Mesodermal cell (in vitro differentiated cells): ENCODE results near the gene SPATS2L.

Experiments
- H3K27ac ChIP-seq: 2 replicates; pipeline ENCODE4 v1.7.0; 2013; ENCODE audit warnings: mild to moderate bottlenecking, low read depth, low read length, moderate library complexity; ENCODE audit not compliant: severe bottlenecking
- H3K36me3 ChIP-seq: 2 replicates; pipeline ENCODE4 v1.7.1; 2013; ENCODE audit warnings: mild to moderate bottlenecking, low read length, moderate library complexity; ENCODE audit not compliant: control insufficient read depth, insufficient read depth
- H3K4me1 ChIP-seq: one replicate; pipeline ENCODE4 v1.7.1; 2013; ENCODE audit warnings: mild to moderate bottlenecking, low read length; ENCODE audit not compliant: insufficient read depth, control insufficient read depth, poor library complexity, severe bottlenecking
- H3K4me3 ChIP-seq: 2 replicates; pipeline ENCODE4 v1.7.0; 2013; ENCODE audit warnings: low read length, control low read depth, mild to moderate bottlenecking; ENCODE audit not compliant: insufficient read depth, poor library complexity, severe bottlenecking; ENCODE audit errors: extremely low read depth
- H3K9me3 ChIP-seq: 2 replicates; pipeline ENCODE4 v1.7.1; 2013; ENCODE audit warnings: mild to moderate bottlenecking, low read length, moderate library complexity; ENCODE audit not compliant: control insufficient read depth
- WGBS, 2 experiments: methylation state at CpG; one replicate each; pipeline ENCODE4 v1.1.5; 2013; ENCODE audit warnings: missing lambda C conversion rate in 2 of 2; ENCODE audit not compliant: insufficient coverage in 2 of 2; 5-methylcytosine and 5-hydroxymethylcytosine counted together

The SPATS2L gene

DNA sequence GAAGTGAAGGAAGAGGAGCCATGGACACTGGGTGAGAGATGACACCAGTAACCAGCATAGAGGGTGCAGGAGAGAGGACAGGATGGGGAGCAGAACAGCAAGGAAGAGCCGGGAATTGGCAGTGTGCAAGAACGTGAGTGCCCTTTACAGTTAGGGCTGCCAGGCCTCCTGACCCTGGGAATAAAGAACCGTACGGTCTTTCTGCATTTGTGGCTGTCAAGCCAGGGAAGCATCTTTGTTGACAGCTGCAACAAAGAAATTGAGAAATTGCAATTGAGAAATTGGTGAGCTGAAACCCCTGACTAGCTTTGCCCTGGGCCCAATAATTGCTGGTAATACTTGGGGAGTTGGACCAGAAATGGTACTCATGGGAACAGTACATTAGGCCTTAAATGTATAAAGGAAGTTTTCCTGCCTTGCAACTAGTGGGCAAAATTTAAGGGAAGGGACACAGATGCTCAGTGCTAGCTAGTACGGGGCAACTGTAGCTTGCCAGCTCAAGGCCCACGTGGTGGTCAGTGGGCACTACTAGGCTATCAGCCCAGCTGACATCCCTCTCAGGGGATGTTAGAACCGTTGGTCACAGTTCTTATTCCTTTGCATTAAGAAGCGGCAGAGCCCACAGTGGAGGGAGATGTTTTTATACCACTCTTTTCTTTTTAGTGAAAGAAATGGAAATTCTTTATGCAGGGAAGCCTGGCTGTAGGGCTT, 146.8 kb downstream of the SPATS2L start:
- H3K27ac ChIP-seq = no peak overlapping the region
- WGBS, 2 experiments = 77 to 80% methylated on average over 5 to 7 of the region's 8 CpGs

DNA sequence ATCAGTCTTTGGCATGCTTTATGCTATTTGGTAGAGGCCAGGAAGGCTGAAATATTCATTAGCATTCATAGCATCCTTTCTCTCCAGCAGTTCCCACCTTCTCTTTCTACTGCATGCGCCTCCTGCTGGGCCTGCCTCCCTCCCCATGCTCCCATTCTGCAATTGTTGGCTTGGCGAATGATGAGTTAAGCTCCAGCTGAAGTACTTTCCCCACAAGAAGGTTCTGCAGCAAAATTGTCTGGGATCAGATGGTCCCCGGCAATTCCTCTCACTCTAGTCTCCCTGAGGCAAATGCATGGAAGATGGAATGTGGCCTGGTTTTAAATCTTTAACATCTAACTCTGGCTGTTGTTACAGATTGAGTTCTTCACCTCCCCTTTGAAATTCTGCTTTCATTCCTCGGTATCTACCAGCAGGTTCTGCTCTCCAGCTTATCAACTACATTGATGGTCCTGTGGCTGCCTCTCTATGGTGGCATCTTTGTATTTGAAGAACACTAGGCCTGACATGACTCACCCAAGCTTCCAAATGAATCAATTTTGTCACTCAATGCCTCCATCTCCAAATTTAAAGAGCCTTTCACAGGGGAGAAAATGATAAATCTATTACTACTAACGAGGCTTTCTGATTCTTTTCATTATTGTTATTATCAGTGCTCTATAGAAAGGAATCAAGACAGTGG, 147.5 kb downstream of the SPATS2L start:
- Histone ChIP-seq H3K4me1 (peaks cover 14% of the 10 kb centered on the region), H3K27ac (no peak overlapping the region), H3K9me3 (no peaks in the 10 kb centered on the region), H3K36me3 (peaks cover 64% of the 10 kb centered on the region), H3K4me3 (no peak overlapping the region)
- 100% methylated on average over 2 to 3 of the region's 5 CpGs for WGBS, 2 experiments

More for the DNA sequence above, 146.8 kb downstream of the SPATS2L start:
- Histone ChIP-seq H3K4me3 (no peak overlapping the region), H3K4me1 (peaks cover 14% of the 10 kb centered on the region), H3K9me3 (no peaks in the 10 kb centered on the region), H3K36me3 (peaks cover 70% of the 10 kb centered on the region)

DNA sequence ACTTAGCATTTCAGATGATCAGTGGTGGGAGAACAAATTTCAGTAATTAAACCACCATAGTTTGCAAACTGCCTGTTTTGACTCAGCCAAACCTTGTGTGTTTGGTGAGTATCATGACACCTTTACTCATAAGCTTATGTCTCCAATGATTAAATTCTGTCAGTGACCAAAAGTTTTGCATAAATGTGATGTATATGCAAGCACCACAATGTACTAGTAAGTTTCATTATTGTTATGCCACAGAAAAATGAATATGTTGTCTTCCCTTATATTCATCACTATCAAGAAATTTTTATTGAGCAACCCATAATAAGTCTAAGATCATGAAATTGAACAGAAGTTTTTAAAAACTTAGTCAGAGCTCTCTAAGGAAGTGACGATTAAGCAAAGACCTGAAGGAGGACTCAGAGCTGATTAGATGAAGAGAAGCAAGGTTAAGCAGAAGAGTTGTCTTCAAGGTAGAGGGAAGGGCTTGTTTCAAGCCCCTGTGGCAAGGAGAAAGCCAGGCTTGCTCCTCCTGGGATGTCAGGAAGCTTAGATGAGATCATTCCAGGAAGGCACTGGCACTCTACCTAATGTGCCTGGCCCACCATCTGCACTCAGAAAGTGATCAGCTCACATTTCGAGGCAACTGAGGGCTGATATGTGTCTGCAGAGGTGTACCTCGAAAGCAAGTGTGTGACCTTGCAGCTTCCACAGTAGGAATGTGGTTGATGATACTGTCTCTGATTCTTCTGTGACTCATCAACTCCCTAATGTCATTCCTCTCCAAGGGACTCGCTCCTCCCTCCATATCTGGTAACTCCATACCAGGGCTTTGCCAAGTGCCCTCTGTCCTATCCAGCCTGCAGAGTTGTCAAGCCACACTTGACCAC, 148.7 kb downstream of the SPATS2L start:
- Histone ChIP-seq H3K27ac (no peak overlapping the region), H3K4me3 (no peak overlapping the region), H3K9me3 (no peaks in the 10 kb centered on the region), H3K36me3 (peaks cover 63% of the 10 kb centered on the region), H3K4me1 (peaks cover 14% of the 10 kb centered on the region)
- WGBS, 2 experiments = 93 to 96% methylated on average over 3 of the region's 4 CpGs

DNA sequence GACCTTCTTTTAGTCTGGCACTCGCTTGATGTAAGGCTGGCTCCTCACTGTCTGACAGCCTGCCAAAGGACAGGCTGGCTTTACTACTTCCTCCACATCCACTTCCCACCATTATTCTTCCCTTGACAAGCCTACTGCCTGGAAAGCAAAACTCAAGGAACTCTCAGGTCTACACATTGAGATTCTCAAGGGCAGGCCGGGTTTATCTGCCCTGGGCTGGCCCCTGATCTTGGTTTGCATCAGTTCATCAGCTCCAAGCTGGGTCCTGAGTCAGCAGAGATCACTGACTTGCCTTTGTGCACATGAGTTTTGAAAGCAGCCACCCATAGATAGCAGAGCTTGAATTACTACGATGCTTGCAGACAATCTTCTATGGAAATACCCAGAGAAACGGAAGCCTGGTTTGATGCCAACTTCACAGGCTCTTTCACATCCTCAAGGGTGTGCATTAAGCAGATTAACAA, 149.5 kb downstream of the SPATS2L start:
- Histone ChIP-seq H3K27ac (peak overlapping the region; percentile 0), H3K4me1 (peaks cover 14% of the 10 kb centered on the region), H3K4me3 (no peak overlapping the region), H3K9me3 (no peaks in the 10 kb centered on the region), H3K36me3 (peaks cover 58% of the 10 kb centered on the region)
- WGBS, 2 experiments = 88 to 96% methylated on average over 3 to 4 of the region's 4 CpGs

DNA sequence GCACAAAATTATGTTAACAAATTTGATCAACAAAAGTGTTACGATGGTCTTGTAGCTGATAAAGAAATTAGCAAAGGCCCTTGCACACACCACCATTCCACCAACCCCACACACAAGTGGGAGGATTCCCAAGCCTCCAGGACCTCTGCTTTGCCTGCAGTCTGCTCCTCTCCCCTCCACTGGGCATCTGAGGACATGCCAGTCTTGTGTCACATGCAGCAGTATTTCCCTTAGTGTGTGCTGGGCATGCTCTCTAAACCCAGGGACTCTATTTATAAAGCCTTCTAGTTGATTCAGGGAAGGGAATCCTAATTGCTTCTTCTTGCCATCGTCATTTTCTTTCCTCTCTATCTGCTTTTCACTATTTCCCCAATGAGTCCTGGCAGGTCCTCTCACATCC, 150.1 kb downstream of the SPATS2L start:
- Histone ChIP-seq H3K27ac (no peak overlapping the region), H3K4me1 (peaks cover 14% of the 10 kb centered on the region), H3K9me3 (no peaks in the 10 kb centered on the region), H3K36me3 (peaks cover 56% of the 10 kb centered on the region), H3K4me3 (no peak overlapping the region)
- 56% methylated on average over 1 of the region's 2 CpGs; no CpG with 5 or more reads in 1 of the 2 experiments for WGBS, 2 experiments

DNA sequence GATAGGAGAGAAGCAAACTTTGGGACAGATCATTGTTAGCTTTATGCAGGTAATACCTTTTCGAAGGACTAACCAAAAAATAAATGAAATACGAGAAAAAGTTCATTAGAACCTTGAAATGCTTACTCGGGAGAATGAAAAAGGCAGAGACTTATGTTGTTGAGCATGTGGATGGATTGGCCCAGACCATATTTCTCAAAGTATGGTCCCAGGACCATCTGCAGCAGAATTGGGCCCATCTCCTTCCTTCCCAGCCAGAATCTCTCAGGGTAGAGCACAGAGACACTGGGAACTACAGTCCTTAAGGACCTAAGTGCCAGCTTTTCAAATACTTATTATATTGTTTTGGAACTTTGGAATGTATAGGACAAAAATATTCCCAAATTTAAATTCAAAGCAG, 152.6 kb downstream of the SPATS2L start:
- no peak overlapping the region for H3K4me3 ChIP-seq
- H3K9me3 ChIP-seq = no peaks in the 10 kb centered on the region
- 100% methylated on average over 2 to 3 of the region's 3 CpGs for WGBS, 2 experiments
- peaks cover 62% of the 10 kb centered on the region for H3K36me3 ChIP-seq
- peaks cover 11% of the 10 kb centered on the region for H3K4me1 ChIP-seq
- H3K27ac ChIP-seq = no peak overlapping the region

DNA sequence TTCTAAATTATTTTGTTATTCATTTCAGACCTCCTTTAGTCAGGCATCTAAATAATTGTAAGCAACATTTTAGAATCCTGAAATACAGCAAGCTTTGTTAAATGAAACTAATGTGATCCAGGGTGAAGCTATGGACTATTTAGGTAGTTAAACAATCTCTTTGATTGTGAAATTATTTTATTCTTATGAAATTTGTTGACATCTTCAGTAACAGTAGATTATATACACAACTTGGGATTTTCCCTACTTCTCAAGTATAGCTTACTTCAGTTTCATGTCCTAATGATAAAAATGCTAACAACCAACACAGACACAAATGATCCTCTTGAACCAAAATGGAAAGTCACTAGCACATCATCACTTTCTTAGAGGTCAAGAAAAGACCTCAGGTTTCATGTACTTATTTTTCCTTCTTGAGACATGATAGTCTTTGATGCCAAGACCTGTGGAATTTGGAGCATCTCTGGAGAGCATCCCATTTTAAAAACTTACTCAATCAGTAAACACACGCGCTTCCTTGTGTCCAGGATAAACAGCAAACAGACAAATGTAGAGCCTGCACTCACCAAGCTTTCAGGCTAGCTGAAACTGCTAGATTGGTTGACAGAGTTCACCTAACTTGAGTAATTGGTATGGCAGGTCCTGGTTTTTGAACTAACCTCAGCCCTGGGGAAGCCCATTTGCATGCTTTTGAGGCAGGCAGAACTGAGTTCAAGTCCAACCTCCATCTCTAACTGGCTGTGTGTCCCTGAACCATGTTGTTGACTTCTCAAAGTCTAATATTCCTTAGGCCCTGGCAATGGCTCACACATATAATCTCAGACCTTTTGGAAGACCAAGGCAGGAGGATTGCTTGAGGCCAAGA, 155.6 kb downstream of the SPATS2L start:
- 93 to 100% methylated on average over 2 of the region's 2 CpGs for WGBS, 2 experiments
- Histone ChIP-seq H3K27ac (no peak overlapping the region), H3K9me3 (no peaks in the 10 kb centered on the region), H3K4me3 (no peak overlapping the region), H3K36me3 (peaks cover 73% of the 10 kb centered on the region), H3K4me1 (no peaks in the 10 kb centered on the region)

DNA sequence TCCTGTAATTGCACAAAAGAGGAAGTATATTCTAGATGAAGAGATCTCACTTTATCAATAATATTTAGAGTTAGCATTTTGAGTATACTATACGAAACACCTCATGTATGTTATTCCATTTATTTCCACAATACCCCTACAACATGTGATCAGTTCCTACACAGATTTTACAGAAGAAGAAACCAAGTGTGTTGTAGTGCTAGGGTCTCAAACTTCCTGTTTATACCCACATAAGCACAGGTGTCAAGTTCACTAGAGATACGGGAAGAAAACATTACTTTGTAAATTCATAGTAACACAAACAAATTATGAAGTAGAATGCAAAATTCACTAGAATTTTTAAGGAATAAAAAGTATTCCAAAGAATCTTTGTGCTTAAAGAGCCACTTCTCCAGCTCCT, 157.0 kb downstream of the SPATS2L start:
- no CpG with 5 or more reads among the region's 2 CpGs for WGBS, 2 experiments
- H3K36me3 ChIP-seq = peaks cover 81% of the 10 kb centered on the region

DNA sequence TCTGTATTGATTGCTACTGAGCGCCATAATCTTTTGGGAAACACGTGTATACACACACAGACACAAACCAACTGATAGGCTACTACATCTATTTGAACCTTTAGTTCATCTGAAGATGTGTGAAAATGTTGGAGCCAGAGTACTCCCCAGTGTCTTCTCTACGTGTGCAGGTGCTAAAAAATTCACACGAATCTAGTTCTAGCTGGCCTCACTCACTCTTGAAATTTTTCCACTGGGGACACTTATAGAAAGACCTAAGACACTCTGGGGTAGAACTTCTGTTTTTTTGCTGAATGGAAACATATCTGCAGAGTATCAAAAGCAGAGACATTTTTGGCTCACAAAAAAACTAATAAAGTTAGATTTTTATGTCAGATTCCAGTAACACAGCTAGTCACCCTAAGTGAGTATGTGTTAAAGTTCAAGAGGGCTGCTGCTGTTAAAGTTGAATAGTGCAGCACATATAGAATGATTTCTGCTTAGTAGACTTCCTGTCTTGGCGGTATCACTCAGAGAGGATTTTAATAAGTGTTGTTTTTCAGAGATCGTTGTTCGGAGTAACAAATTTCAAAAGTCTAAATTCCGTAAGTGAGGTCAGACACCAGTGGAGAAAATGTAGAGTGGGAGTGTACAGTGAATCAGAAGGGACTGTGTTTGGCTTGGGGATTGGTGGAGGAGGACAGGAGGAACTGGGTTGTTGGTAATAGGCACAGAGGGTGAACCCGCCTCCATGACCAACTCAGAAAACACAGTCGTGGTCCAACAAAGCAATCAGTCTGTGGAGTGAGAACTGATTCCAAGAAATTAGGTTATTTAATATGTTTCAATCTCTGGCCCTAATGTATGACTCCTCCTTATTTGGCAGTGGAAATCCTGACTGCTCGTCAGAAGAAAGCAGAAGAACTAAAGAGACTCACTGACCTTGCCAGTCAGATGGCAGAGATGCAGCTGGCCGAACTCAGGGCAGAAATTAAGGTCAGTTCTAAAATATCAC, 160.2 kb downstream of the SPATS2L start:
- no peak overlapping the region for H3K27ac ChIP-seq
- H3K9me3 ChIP-seq = no peaks in the 10 kb centered on the region
- peaks cover 95% of the 10 kb centered on the region for H3K36me3 ChIP-seq
- H3K4me1 ChIP-seq = peaks cover 14% of the 10 kb centered on the region
- H3K4me3 ChIP-seq = no peak overlapping the region
- WGBS, 2 experiments = 96 to 97% methylated on average over 8 to 9 of the region's 12 CpGs

More for the DNA sequence above, 157.0 kb downstream of the SPATS2L start:
- H3K4me1 ChIP-seq = peaks cover 2% of the 10 kb centered on the region
- H3K9me3 ChIP-seq = no peaks in the 10 kb centered on the region
- no peak overlapping the region for H3K27ac ChIP-seq
- H3K4me3 ChIP-seq = no peak overlapping the region
